GM19324 (cell line): ENCODE results near the gene RNF169.
"Not testable (repeated sequence)": the region's sequence is repeated elsewhere in the genome, so short reads cannot be mapped to it uniquely, and the experiment has no call there.

Experiments used
- ATAC-seq: cut with Tn5 transposase; IDR thresholded peaks from one replicate; pipeline ENCODE4 v1.9.1; 2021; ENCODE audit warnings: mild to moderate bottlenecking, moderate library complexity; ENCODE audit not compliant: unreplicated experiment, low FRiP score

Gene RNF169

DNA sequence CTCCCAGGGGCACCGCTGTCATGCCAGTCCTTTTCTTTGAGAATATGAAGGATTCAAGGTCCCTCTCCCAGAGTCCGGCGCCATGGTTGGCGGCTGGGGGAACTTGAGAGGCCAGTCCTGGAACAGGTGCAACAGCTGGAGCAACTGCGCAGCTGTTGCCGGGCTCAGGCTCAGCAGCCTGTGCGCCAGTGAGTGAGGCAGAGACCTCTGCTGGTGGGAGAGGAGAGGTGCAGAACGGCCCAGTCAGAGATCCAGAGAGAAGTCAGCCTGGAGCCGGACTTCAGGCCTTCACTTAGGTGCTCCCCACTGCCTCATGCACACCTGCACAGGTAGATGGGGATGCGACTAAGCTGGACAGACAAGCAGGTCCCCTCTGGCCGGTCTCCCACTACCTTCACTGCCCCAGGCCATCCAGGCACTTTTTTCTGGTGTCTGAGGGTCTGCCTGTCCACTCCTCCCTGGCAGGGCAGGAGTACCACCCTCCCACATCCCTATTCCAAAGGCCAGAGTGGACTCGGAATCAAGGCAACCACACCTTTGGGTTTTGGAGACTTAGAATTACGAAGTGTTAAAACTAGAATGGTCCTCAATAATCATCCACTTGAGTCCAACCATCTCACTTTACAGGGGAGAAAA lies 22.0 kb upstream of the RNF169 start:
- peak; percentile 82 for ATAC-seq

DNA sequence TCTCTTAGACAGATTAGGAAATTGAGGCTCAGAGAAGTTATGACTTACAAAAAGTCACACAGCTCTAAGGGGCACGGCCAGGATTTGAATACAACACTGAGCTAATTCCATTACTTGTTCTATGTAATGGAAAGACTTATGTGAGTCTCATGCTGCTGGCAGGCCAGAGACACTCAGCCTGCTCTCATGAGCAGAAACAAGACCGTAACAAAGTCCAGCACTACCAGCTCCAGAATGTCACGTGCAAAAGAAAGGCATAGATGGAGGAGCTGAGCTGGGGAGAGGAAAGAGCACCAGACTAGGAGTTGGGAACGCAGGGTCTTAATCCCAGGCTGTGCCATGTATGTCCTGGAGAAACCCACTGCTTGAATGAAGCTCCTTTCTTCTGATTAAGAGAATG lies 19.3 kb upstream of the RNF169 start:
- ATAC-seq: no peak

DNA sequence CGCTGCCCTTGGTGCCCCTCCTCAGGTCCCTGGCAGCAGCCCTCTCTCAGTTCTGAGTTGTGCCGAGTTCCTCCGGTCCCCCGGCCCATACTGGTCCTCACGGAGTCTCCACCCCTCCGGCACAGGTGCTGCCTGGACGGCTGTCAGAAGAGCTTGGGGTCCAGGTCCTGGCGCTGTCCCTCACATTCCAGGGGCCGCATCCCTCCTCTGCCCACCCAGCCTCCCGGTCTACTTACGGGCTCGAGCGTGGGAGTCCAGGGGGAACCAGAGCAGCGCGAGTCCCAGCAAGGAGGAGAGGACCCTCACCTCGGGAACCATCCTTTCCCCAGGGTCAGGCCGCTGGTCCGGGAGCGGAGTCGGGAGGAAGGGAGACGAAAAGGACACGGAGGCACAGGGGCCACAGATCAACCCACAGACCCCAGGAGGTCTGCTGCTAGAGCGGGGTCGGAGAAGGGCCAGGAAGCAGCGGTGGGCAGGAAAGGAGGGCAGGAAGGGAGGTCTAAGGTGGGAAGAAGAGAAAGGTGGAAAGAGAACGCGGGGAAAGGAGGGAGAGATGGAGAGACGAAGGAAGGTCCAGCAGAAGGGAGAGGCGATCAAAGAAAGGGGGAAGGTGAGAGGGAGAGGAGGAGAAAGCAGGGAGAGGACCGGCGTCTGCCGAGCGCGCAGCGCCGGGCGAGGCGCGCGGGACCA lies 17.9 kb upstream of the RNF169 start:
- no peak for ATAC-seq

DNA sequence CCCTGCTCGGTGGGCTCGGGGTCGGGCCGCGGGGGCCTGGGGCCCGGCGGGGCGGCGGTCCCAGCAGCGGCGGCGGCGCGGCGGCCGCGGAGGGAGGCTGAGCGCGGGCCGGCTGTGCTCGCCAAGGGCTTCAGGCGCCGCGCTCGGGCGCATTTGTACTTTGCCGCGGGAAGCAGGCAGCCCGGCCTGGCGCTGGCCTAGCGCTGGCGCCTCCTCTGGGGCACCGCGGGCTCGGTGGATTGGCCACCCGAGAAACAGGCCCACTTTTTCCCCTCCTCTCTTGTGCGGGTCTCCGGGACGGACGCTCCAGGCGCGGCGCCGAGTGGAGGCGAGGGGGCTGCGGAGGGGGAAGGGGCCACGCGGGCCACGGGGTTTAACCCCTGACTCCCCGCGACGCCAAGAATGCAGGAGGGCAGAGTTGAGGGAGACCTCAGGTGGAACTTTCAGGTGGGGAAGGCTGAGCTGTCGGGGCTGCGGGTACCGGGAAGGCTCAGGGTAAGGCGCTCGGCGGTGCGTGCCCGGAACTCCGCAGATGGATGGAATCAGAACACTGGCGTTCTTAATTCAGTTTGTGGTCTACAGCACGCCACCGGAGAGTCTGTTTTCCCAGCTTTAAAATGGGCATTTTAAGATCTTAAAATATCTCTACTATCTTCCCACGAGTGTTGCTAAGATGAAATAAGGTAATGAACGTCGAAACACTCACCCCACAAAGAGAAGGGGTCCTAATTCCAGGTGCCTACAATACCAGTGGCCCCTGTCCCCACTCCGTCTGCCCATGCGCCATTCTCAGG lies 17.2 kb upstream of the RNF169 start, which contains the start of gene CHRDL2:
Gene CHRDL2, minus strand, starts transcription at position 126 of the 794 bp plus-strand sequence. CDS start 538 bp downstream, outside the sequence.
- no peak for ATAC-seq

DNA sequence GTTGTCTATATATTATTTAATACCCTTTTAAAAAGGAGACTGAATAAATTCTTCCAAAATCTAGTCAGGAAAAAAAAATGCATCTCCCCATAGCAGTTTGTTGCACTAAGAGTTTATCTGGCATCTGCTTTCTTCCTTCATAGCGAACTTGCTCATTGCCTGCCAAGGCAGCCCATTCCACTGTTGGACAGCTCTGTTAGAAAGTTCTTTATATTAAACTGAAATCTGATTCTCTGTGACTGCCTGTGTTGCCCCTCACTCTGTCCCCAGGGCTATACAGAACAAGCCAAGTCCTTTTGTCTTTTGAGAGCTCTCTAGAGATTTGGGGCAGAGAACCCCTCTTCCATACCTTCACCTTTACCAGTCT lies 14.1 kb upstream of the RNF169 start:
- no peak for ATAC-seq

DNA sequence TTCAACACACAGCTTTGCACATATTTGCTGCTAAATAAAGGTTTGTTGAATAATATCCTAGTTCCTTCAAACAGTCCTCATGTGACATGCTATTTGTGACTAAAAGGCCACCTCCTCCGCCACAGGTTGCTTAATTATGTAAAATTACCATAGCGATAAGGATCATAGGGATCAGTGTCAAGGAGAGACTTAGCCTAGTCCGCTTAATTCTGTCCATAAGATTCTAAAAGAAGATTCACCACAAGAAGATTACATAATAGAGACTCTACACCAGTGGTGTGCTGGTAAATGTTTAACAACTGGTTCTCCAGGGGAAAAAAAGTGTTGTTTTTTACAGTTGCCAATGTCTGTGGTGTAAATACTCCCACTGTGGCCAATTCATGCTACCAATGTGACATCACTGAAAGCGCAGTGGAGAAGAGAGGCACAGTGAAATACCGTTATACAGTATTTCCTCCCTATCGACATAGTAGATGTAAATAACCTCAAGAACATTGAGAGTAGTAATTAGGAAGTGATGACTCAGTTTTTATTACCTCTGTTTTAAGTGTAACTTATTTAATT lies 13.2 kb upstream of the RNF169 start:
- no peak for ATAC-seq

DNA sequence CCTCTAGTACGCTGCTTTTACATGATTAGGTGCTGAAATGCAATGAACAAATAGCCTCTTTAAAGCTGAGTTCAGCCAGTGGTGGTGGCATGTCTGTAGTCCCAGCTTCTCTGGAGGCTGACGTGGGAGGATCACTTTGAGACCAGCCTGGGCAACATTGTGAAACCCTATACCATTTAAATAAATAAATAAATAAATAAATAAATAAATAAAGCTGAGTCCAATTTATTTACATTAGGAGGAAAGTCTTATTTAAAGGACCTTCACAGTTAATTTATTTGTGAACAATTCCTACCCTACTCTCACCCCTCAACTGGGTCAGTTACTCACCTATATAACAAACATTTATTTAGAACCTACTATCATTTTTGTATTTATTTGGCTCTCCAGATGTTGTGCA lies 12.6 kb upstream of the RNF169 start:
- no peak for ATAC-seq

DNA sequence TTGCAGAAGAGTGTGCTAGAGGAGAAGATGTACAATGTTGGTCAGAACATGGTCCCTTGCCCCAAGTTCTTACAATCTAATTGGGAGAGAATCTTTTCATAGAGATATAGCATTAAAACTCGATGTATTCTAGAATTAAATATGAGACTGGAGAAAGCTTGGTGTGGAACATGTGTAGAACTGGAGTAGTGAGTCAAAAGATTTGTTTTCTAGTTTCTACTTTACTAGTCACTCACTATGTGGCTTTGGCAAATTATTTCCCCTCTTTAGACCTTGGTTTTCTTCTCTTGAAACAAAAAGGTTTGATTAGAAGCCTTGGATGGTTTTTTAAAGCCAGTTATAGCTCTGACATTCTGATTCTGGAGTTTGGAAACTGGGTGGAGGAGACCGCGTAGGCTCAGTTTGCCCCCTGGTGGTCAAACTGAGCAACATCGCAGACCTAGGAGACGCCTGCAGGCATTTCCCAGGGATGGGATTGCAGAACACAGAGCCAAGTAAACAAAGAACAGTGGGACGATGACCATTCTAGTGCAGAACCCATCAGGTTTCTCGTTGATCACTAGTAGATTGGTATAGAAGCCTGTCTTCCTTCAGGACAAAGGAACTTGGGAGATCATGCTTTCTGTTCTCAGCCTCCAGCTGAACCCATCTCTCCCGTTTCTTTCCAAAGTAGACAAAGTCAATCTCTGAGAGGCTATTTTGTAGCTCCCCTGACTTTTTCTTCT lies 8.9 kb upstream of the RNF169 start:
- ATAC-seq: no peak

DNA sequence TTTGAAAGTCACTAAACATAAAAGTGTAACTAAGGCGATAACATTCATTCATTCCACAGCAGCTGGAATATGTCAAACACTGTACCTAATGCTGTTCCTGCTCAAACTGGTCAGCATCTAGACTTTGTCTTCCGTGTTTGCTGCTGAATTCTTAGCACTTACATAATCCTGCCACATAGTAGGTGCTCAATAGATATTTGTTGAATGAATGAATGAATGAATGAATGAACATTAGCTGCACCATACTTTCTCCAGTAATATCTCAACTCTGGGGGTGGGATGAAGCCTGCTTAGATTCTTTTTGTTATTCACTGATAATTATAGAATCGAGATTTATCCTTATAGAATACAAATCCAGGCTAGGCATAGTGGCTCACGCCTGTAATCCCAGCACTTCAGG lies 6.6 kb upstream of the RNF169 start:
- no peak for ATAC-seq

DNA sequence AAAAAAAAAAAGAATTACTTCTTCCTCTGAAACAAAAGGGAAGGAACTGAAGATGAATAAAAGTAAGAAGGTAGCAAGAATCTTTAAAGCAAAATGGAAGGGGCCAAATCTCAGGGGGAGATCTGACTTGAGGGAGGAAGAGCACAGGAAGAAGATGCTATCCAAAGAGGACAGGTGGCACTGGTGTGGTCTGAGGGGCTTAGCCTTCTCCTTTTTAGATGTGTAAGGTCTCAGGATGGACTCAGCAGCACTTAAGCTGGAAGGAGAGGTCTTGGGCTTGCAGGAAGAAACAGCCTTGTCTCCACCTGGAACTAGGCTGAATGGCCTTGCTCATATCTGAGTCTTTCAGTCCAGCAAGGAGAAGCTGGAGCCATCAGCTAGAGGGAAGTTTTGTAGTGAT lies 5.0 kb upstream of the RNF169 start:
- ATAC-seq: no peak

DNA sequence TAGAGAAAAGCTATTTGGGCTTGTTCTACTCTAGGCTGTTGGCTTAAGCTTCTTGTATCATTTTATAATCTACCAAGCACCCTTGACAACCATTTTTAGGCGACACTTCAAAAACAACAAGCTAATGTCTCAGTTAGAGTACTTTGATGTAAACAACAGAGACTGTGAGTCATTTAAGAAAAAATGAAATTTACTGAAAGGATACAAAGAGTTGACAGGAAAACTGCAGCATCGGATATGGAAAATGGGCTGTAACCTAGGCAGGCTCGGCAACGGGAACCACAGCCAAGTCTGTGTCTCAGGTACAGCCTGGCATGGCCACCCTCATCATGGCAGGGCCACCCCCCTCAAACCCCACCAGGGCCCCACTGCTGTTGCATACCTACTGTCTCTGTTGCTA lies 4.4 kb upstream of the RNF169 start:
- ATAC-seq: no peak

DNA sequence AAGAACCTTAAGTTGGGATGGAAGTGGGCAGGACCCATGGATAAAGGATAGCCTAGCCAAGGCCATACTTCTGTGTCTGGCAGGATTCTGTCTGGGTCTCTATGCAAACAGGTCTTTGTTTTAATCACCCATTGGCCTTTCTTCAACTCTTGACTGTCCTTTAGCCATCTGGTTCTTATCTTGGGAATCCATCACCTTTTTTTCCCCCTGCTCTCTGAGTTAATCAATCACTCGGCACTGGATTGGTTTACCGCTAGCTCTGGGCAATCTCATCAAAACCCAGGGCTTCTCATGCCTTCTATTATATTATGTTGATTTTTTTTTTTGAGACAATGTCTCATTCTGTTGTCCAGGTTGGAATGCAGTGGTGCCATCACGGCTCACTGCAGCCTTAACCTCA lies 1.8 kb upstream of the RNF169 start:
- ATAC-seq: no peak

DNA sequence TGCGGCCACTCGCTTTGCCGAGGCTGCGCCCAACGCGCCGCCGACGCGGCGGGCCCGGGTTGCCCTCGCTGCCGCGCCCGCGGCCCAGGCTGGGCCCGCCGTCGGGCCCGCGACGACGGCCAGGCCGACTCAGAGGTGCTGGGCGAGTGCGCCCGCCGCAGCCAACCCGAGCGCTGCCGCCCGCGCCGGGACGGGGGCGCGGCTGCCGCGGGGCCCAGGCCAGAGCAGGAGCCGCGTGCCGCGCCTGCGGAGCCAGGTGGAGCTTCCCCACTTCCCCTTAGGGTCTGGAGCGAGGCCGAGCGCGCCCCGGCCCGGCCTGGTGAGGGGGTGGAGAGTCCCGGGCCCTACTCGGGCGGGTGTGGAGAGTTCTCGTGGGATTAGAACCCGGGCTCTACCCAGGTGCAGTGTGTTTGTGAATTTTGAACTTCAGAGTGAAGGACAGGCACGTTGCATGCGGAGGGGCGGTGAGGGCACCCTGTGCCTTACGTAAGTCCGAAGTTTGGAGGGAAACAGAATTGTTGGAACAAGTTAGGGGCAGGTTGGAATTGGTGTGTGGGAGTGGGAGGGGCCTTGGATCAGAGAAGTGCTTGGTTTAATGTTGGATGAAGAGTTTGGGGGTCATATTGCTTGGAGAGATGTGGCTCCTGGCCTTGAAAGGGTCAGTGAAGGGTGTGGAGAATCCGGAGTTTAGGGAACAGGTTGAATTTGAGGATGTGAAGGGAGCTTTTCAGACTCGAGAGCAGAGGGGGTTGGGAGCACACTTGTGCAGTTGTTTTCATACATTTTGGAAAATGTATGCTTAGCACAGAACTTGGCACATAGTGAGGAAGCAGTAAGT lies 697 bp downstream of the RNF169 start:
- peak; percentile 68 for ATAC-seq

DNA sequence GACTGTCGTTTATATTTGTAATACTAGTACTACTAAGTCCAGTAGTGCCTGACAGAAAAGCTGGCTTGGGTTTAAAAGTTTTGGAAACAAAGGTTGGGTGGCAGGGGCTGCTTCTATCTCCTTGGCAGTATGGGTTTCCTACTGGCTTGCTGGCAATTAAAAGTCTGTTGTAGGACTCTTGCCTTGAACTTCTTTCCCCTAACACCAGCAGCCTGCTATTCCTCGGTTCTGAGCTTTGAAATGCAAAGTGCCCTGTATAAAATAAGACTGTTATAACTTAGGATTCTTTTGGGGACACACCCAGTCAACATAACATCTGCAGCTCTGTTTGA lies 1.3 kb downstream of the RNF169 start:
- no peak for ATAC-seq

DNA sequence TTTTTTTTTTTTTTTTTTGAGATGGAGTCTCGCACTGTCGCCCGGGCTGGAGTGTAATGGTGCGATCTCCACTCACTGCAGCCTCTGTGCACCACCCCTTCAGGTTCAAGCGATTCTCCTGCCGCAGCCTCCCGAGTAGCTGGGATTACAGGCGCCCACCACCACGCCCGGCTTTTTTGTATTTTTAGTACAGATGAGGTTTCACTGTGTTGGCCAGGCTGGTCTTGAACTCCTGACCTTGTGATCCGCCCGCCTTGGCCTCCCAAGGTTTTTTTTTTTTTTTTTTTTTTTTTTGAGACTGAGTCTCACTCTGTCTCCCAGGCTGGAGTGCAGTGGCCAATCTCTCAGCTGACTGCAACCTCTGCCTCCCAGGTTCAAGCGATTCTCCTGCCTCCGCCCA lies 1.9 kb downstream of the RNF169 start:
- ATAC-seq: not testable (repeated sequence)

DNA sequence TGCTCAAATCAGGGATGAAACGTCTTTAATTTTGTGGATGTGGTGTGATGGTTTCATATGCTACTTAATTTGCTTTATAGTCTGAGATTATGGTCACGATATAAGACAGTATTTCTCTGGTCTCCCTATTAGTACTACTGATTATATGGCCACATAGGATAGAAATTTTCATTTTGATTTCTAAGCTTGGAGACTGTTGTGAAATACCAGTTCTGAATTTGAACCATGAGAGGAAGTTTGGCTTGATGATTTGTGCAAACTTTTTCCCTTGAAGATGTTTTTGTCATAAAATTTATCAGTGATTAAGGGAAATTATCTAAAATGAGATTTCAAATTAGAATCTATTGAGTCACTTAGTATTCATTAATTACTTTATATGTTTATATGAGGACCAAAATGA lies 2.7 kb downstream of the RNF169 start:
- no peak for ATAC-seq

DNA sequence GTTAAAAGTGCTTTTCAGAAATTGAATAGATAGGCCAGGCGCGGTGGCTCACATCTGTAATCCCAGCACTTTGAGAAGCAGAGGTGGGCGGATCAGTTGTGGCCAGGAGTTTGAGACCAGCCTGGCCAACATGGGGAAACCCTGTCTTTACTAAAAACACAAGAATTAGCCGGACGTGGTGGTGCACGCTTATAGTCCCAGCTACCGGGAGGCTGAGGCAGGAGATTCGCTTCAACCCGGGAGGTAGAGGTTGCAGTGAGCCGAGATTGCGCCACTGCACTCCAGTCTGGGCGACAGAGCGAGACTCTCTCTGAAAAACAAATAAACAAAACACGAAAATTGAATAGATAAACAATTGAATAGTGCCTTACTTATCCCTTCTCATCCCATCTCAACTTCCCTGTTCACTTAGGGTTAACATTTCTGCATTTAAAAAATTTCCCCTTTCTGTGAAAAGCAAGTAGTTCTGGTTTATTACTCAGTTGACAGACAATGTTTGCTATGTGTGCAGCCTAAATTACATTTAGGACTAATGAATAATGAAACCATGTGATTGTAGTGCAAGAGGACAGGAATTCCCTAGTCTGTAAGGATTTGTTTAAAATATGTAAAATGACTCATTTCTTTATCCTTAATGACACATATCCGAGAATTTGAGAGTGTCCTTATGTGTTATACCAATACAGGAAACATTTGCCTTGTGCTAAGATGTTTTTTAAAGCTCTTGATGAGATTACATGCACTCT lies 6.0 kb downstream of the RNF169 start:
- no peak for ATAC-seq

DNA sequence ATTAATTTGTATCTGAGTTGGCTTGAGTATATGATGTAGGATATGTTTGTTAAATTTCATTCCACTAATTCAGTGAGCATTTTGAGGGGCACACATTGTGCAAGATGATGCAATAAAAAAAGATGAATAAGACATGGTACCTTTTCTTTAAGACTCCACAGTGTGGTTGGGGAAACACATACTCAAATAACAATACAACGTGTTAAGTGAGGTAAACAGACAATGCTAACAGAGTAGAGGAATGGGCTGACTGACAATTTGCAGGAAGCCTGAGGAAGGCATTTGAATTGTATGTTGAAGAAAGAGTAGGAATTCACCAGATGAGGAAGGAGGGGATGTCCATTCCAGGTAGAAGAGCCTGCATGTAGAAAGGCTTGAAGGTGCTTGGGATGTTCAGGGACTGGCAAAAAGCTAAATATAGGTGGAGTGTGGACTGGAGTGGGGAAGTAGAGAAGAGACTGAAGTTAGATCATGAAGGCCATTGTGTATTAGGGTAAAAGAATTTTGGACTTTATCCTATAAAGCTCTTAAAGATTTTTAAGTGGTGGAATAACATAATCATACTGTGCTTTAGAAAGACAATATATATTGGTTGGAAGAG lies 6.8 kb downstream of the RNF169 start:
- ATAC-seq: no peak

DNA sequence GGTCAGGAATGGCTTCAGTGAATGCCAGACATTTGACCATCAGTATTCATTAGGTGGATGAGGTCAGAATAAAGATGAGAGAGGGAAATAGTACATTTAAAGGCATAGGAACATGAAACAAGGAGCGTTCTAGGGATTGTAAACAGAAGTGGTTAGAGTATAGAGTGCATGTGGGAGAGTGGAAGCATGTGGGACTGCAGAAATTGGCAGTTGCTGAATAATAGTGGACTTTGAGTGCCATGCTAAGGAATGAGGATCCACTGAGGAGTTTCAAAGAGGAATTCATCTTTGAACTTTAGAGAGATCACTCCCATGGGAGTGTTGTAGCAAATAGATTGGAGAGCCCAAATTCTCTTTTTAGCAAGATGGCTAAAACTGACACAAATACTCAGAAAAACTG lies 7.9 kb downstream of the RNF169 start:
- ATAC-seq: no peak
